Measurements from ENCODE around the gene MRPL4. TPM values are rescaled to one million over a fixed set of nuclear protein-coding genes. Genes with fewer than 3 reads are reported as not detected.

The MRPL4 gene
- total RNA-seq, 1 donor, result 90.5 TPM

DNA sequence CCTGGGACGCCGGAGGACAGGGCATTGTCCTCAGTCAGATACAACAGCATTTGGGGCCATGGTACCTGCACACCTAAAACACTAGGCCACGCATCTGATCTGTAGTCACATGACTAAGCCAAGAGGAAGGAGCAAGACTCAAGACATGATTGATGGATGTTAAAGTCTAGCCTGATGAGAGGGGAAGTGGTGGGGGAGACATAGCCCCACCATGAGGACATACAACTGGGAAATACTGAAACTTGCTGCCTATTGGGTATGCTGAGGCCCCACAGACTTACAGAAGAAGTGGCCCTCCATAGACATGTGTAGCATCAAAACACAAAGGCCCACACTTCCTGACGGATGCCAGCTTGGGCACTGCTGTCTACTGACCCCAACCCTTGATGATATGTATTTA, 33.4 kb downstream of the MRPL4 start:
- DNase-seq (ENCODE audit: low read depth in 2 of 3, low spot score in 2 of 3), result no peak

DNA sequence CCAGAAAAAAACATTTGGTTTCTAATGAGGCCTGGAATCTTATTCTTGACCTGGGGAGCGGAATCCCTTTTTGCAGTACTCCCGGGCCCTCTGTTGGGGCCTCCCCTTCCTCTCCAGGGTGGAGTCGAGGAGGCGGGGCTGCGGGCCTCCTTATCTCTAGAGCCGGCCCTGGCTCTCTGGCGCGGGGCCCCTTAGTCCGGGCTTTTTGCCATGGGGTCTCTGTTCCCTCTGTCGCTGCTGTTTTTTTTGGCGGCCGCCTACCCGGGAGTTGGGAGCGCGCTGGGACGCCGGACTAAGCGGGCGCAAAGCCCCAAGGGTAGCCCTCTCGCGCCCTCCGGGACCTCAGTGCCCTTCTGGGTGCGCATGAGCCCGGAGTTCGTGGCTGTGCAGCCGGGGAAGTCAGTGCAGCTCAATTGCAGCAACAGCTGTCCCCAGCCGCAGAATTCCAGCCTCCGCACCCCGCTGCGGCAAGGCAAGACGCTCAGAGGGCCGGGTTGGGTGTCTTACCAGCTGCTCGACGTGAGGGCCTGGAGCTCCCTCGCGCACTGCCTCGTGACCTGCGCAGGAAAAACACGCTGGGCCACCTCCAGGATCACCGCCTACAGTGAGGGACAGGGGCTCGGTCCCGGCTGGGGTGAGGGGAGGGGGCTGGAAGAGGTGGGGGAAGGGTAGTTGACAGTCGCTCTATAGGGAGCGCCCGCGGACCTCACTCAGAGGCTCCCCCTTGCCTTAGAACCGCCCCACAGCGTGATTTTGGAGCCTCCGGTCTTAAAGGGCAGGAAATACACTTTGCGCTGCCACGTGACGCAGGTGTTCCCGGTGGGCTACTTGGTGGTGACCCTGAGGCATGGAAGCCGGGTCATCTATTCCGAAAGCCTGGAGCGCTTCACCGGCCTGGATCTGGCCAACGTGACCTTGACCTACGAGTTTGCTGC, 35.1 kb downstream of the MRPL4 start, which contains the start of gene ICAM4:
Gene ICAM4 (plus strand): TSS at position 153 of the 935 bp plus-strand sequence. CDS start 58 bp downstream, at position 211.
- peak in 1 of 3 donors; percentile 83 for DNase-seq (ENCODE audit: low read depth in 2 of 3, low spot score in 2 of 3)

DNA sequence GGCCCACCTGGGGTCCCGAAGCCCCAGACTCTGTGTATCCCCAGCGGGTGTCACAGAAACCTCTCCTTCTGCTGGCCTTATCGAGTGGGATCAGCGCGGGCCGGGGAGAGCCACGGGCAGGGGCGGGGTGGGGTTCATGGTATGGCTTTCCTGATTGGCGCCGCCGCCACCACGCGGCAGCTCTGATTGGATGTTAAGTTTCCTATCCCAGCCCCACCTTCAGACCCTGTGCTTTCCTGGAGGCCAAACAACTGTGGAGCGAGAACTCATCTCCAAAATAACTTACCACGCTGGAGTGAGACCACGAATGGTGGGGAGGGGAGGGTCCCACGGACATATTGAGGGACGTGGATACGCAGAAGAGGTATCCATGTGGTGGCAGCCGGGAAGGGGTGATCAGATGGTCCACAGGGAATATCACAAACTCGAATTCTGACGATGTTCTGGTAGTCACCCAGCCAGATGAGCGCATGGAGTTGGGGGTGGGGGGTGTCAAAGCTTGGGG, 36.7 kb downstream of the MRPL4 start:
- peak in 1 of 3 donors; percentile 64 for DNase-seq (ENCODE audit: low read depth in 2 of 3, low spot score in 2 of 3)

DNA sequence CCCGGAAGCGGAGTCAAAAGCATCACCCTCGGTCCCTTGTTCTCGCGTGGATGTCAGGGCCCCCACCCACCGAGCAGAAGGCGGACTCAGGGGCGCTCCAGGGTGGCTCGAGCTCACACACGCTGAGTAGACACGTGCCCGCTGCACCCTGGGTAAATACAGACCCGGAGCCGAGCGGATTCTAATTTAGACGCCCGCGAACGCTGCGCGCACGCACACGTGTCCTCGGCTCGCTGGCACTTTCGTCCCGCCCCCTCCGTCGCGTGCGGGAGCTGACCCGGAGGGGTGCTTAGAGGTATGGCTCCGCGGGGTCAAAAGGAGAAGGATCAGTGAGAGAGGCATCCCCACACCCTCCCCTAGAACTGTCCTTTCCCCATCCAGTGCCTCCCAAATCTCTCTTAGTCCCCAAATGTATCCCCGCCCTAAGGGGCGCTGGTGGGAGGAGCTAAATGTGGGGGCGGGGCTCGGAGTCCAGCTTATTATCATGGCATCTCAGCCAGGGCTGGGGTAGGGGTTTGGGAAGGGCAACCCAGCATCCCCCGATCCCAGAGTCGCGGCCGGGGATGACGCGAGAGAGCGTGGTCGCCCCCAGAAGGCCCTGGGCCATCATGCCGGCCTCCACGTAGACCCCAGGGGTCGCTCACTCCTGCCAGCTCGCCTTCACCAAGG, 37.3 kb downstream of the MRPL4 start:
- DNase-seq (ENCODE audit: low read depth in 2 of 3, low spot score in 2 of 3), result peak in 2 of 3 donors; percentile 74 to 77

DNA sequence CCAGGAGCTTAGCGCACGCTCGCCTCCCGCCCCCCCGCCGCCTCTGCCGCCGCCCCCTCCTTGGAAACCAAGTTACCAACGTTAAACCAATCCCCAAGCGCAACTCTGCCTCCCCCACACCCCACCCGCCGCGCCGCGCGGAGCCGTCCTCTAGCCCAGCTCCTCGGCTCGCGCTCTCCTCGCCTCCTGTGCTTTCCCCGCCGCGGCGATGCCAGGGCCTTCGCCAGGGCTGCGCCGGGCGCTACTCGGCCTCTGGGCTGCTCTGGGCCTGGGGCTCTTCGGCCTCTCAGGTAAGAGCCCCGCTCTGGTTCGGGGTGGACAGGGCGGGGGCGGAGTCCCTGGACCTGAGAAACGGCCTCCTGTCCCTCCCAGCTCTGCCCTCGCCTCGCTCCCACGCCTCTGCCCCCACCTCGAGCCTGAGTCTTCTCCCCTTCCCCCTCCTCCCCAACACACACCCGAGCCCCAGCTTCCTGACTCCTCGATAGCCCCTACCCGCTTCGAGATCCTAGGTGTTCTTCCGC, 37.9 kb downstream of the MRPL4 start, which contains the start of gene ICAM5:
Gene ICAM5 (plus strand): TSS at position 117 of the 521 bp plus-strand sequence. CDS start 92 bp downstream, at position 209.
- no peak for DNase-seq (ENCODE audit: low read depth in 2 of 3, low spot score in 2 of 3)

DNA sequence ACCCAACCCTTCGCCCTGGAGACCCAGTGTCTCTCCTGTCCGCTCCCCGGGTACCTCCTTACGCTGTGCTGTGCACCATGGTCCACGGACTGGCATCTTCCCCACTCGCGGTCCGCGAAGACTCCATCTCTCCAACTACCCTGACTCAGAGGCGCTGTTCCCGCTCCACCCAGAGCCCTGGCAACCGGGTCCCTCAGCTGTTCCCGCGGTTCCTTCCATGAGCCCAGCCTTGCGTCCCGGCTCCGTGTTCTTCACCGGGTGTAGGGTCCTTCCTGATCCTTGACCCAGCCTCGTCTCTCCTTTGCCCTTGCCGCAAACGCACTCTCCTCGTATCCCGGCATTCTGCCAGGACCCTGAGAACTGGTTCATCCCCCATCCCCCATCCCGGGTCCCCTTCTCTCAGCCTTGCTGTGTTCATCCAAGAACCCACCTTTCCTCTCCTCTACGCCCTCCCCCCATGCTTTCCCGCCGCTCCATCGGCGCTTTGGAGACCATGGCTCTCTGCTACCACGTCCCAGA, 38.4 kb downstream of the MRPL4 start:
- no peak for DNase-seq (ENCODE audit: low read depth in 2 of 3, low spot score in 2 of 3)

DNA sequence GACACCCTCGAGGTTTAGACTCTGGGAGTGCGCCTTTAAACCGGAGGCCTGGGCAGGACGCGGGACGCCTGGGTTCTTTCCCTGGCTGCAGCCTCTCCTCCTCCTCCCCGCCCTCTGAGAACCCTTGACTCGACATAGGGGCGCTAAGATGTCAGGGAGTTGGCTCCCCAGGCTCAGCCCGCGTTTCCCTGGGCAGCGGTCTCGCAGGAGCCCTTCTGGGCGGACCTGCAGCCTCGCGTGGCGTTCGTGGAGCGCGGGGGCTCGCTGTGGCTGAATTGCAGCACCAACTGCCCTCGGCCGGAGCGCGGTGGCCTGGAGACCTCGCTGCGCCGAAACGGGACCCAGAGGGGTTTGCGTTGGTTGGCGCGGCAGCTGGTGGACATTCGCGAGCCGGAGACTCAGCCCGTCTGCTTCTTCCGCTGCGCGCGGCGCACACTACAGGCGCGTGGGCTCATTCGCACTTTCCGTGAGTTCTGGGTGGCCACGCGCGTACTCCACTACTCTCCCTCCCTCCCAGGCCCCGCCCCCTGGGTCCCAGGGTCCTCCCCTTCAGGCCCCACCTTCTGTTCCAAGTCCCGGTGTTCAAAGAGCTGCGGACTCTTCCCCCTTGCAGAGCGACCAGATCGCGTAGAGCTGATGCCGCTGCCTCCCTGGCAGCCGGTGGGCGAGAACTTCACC, 39.0 kb downstream of the MRPL4 start:
- no peak for DNase-seq (ENCODE audit: low read depth in 2 of 3, low spot score in 2 of 3)

DNA sequence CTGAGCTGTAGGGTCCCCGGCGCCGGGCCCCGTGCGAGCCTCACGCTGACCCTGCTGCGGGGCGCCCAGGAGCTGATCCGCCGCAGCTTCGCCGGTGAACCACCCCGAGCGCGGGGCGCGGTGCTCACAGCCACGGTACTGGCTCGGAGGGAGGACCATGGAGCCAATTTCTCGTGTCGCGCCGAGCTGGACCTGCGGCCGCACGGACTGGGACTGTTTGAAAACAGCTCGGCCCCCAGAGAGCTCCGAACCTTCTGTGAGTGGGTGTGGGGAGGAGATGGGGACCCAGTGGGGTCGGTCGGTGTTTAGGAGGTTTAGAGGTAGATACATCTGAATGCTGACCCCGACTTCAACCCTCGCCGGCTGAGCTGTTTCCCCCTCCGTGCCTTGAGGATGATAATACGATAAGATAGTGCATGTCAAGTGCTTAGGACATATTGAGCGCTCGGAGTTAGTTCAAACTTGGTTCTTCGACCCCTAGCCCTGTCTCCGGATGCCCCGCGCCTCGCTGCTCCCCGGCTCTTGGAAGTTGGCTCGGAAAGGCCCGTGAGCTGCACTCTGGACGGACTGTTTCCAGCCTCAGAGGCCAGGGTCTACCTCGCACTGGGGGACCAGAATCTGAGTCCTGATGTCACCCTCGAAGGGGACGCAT, 39.7 kb downstream of the MRPL4 start:
- DNase-seq (ENCODE audit: low read depth in 2 of 3, low spot score in 2 of 3), result no peak

DNA sequence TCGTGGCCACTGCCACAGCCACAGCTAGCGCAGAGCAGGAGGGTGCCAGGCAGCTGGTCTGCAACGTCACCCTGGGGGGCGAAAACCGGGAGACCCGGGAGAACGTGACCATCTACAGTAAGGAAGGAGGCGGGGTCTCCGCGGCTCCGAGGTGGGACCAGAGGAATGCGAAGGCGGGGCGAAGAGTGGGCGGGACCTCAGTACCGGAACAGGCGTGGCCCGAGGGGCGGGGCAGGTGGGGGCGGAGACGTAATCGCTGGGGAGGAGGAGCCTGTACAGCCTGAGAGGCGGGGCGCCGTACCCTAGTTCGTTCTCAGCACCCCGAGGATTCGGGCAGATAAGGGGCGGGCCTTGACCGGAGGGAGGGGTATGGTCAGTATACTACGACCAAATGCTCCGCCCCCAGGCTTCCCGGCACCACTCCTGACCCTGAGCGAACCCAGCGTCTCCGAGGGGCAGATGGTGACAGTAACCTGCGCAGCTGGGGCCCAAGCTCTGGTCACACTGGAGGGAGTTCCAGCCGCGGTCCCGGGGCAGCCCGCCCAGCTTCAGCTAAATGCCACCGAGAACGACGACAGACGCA, 40.3 kb downstream of the MRPL4 start:
- peak in 2 of 3 donors; percentile 69 to 75 for DNase-seq (ENCODE audit: low read depth in 2 of 3, low spot score in 2 of 3)

DNA sequence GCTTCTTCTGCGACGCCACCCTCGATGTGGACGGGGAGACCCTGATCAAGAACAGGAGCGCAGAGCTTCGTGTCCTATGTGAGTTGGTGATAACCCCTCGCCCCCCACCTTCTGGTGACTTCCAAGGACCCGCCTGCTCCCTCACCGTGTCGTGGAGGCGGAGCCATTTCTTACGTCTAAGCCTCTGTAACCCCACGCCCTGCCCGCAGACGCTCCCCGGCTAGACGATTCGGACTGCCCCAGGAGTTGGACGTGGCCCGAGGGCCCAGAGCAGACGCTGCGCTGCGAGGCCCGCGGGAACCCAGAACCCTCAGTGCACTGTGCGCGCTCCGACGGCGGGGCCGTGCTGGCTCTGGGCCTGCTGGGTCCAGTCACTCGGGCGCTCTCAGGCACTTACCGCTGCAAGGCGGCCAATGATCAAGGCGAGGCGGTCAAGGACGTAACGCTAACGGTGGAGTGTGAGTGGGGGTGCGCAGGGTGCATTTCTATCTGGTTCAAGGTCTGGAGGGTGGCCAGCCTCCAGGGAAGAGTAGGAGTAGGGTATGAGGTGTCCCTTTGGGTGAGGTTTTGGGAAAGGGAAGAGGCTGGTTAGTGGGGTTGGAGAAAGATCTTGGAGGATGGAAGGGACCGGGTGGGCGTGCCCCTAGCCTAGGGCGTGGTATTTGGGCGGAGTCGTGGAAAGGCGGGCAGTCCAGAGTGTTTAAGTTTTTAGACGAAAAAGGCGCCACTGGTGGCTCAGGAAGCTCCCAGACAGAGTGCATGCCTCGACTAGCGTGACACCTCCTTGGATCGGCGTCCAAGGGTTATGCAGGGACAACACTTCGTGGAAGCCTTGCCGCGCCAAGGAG, 41.0 kb downstream of the MRPL4 start:
- no peak for DNase-seq (ENCODE audit: low read depth in 2 of 3, low spot score in 2 of 3)

DNA sequence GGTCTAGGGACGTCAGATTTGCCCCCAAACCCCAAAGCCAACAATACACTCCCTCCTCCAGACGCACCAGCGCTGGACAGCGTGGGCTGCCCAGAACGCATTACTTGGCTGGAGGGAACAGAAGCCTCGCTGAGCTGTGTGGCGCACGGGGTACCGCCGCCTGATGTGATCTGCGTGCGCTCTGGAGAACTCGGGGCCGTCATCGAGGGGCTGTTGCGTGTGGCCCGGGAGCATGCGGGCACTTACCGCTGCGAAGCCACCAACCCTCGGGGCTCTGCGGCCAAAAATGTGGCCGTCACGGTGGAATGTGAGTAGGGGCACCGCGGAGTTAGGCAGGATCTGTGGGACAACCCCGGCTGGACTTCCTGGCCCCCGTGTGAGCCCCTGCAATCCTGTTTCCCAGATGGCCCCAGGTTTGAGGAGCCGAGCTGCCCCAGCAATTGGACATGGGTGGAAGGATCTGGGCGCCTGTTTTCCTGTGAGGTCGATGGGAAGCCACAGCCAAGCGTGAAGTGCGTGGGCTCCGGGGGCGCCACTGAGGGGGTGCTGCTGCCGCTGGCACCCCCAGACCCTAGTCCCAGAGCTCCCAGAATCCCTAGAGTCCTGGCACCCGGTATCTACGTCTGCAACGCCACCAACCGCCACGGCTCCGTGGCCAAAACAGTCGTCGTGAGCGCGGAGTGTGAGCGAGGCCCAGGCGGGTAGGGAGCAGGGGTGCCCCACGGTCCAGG, 41.8 kb downstream of the MRPL4 start:
- no peak for DNase-seq (ENCODE audit: low read depth in 2 of 3, low spot score in 2 of 3)

DNA sequence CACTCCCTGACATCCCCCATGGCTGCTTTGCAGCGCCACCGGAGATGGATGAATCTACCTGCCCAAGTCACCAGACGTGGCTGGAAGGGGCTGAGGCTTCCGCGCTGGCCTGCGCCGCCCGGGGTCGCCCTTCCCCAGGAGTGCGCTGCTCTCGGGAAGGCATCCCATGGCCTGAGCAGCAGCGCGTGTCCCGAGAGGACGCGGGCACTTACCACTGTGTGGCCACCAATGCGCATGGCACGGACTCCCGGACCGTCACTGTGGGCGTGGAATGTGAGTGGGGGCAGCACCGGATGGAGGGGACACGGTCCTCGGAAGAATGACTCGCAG, 42.3 kb downstream of the MRPL4 start:
- no peak for DNase-seq (ENCODE audit: low read depth in 2 of 3, low spot score in 2 of 3)

DNA sequence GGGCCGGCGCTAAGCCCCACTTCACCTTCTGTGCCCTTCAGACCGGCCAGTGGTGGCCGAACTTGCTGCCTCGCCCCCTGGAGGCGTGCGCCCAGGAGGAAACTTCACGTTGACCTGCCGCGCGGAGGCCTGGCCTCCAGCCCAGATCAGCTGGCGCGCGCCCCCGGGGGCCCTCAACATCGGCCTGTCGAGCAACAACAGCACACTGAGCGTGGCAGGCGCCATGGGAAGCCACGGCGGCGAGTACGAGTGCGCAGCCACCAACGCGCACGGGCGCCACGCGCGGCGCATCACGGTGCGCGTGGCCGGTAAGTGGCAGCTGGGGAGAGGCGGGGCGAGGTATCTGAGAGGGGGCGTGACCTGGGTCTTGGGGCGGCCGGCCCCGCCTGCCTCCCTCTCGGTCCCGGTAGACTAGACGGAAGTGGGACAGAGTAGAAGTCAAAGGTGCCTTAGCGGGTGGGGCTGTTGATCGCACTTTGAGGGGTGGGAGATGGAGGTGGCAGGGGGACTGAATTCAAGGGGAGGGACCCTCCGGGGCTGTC, 43.4 kb downstream of the MRPL4 start:
- peak in 1 of 3 donors; percentile 57 for DNase-seq (ENCODE audit: low read depth in 2 of 3, low spot score in 2 of 3)

DNA sequence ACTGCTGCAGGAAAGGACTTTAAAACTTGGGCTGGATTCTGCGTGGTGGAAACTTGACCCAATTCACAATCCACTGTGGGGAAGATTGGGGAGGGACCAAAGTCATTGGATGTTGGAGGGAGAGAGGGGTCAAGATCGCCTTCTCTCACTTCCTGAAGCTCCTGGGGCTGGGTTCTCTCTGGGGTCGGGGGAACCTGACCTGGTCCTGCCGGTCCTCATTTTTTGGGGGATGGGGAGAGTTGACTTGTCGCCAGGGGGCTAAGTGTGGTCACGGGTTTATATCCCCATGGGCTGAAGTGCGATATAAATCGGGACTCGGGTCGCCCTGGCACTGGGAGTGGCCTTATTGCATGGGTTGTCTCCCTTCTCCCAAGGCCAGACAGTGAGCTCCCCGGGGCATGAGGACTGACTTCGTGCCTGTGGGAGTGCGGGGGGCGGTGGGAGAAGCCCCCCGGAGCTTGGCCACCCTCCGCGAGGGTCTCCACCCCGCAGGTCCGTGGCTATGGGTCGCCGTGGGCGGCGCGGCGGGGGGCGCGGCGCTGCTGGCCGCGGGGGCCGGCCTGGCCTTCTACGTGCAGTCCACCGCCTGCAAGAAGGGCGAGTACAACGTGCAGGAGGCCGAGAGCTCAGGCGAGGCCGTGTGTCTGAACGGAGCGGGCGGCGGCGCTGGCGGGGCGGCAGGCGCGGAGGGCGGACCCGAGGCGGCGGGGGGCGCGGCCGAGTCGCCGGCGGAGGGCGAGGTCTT, 44.0 kb downstream of the MRPL4 start:
- DNase-seq (ENCODE audit: low read depth in 2 of 3, low spot score in 2 of 3), result no peak

DNA sequence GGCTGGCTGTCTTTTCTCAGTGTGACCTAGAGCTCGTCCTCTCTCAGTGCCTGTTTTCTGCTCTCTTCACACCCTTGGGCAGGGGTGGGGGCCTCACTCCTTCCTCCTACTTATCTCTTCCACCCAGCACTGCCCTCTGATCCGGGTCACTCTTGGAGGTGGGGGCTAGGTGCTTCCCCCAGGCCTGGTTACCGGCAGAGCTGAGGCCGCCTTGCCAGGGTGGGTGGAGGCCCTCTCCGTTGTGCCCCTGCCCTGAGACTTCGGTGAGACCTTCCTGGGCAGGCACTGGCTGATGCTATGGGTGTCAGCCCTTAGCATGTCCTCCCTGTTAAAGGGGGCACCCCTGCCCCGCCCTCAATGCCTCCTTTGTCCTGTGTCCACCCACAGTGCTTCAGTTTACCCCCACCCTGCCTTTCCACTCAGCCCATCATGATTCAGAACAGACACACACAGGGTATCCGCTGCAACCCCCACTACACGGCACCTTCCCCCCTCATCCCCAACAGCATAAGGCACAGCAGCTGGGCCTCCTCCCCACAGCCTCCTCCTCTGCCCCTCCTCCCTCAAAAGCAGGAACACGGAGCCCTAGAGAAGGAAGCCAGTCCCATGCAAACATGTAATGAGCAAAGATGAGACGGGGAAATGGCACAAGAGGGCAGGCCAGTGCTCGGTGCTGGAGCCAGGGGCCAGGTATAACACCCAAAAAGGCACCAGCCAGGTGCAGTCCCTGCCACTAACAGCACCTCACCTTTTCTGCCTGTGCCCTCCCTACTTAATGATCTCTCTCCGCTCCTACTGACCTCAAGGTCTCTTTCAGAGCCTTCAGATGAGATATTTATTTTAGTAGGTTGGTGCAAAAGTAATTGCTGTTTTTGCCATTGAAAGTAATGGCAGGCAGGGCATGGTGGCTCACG, 47.8 kb downstream of the MRPL4 start:
- peak in 2 of 3 donors; percentile 89 to 94 for DNase-seq (ENCODE audit: low read depth in 2 of 3, low spot score in 2 of 3)

Measured in hematopoietic multipotent progenitor cell (in vitro differentiated cells).